CD4-positive, alpha-beta T cell treated with Interleukin-17A for 1 hour (primary cell): Measurements from ENCODE around the gene NCOR2.

ENCODE experiments used
- DNase-seq: peaks from one replicate; pipeline ENCODE4 v3.0.0-alpha.2; 2020

NCOR2 gene

GRCh38 chr12:124573839-124574786, 6.7 kb upstream of the NCOR2 start:
- DNase-seq, result no peak

GRCh38 chr12:124571556-124571955, 4.1 kb upstream of the NCOR2 start:
- no peak for DNase-seq

- no peak for DNase-seq
These were observed 3.4 kb upstream of the NCOR2 start for GRCh38 chr12:124570810-124571209.

GRCh38 chr12:124569375-124570148, 2.1 kb upstream of the NCOR2 start:
- no peak for DNase-seq

- peak; percentile 31 for DNase-seq
These were observed 1.3 kb upstream of the NCOR2 start for GRCh38 chr12:124568431-124569374.

GRCh38 chr12:124567673-124568373, 411 bp upstream of the NCOR2 start:
- peak; percentile 89 for DNase-seq

GRCh38 chr12:124566161-124566996, 1.0 kb downstream of the NCOR2 start:
- DNase-seq, result peak; percentile 65

GRCh38 chr12:124565656-124566160, 1.7 kb downstream of the NCOR2 start:
- no peak for DNase-seq

GRCh38 chr12:124564971-124565491, 2.4 kb downstream of the NCOR2 start:
- DNase-seq, result no peak

GRCh38 chr12:124564232-124564958, 3.0 kb downstream of the NCOR2 start:
- no peak for DNase-seq

- DNase-seq, result no peak
These were observed 3.6 kb downstream of the NCOR2 start for GRCh38 chr12:124563809-124564208.

- no peak for DNase-seq
These were observed 4.0 kb downstream of the NCOR2 start for GRCh38 chr12:124563401-124563800.

- DNase-seq, result no peak
These were observed 4.6 kb downstream of the NCOR2 start for GRCh38 chr12:124562796-124563181.

- DNase-seq, result no peak
These were observed 5.2 kb downstream of the NCOR2 start for GRCh38 chr12:124562018-124562795.

- DNase-seq, result no peak
These were observed 6.2 kb downstream of the NCOR2 start for GRCh38 chr12:124561231-124561630.

GRCh38 chr12:124560146-124560890, 7.1 kb downstream of the NCOR2 start:
- DNase-seq, result no peak

GRCh38 chr12:124559182-124560017, 8.0 kb downstream of the NCOR2 start:
- no peak for DNase-seq
